Urothelium cell line (cell line): ENCODE measurements around the gene GRAMD2A.
A peak's percentile ranks its signal among the peaks of the same experiment; 100 is the strongest.

Experiments used
- DNase-seq: peaks from one replicate; pipeline ENCODE4 v3.0.0; 2011; ENCODE audit warnings: low spot score, mixed read lengths
- FAIRE-seq: peaks from 2 replicates; lab custom pipeline; 2011; peaks lifted over from hg19 to GRCh38; lab: Jason Lieb, UNC

The GRAMD2A gene

DNA sequence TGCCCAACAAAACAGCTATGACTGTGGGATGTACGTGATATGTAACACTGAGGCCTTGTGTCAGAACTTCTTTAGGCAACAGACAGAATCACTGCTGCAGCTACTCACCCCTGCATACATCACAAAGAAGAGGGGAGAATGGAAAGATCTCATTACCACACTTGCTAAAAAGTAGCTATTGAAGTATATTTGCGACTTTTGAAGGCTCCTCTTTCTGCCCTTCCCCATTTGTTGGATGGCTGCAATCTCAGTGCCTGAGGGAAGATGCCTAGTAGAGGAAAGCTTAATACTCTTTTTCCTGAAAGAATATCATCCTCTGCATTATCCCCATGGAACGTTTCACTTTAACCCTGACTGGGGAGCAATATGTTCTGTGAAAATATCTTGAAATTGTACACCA lies 57.5 kb downstream of the GRAMD2A start:
- no peak for DNase-seq
- no peak for FAIRE-seq

GRCh38 chr15:72139667-72140066 lies 57.9 kb downstream of the GRAMD2A start:
- FAIRE-seq = no peak
- no peak for DNase-seq

DNA sequence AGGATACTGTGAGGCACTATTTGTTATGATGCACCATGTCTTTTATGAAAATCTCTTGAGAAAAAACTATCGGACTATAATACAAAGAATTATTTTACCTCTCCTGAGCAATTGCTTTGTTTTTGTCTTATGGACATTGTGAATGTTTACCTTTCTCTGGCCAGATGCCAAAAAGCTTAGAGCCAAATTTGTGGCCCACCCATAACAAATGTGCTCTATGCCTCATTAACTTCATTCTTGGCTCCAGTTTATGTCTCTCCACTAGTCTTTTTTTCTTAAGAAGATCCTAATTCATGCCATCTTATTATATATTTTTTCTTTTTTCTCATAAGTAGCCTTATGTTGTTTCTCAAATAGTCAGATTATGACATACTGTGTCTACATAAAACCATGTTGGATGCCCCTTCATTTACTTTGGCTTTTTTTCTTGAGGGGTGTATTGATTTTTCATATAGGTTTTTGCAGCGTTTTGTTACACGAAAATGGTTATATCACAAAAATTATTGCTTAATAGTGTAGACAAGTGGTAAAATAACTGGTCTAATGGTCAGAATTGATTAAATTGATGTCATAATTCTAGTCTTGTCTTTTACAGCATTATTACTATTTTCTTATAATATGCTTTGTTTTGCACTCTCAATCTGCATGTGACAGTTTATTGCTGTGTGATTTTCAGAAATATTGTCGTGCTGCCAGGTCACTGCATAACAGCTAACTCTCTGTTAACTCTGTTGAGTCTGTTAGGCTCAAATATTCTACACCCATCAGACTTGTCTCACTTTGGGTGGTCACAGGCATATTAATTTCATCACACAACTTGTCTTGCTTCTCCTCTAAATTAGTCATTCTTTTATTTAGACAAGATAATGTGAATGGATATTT lies 61.2 kb downstream of the GRAMD2A start:
- FAIRE-seq (no peak), DNase-seq (no peak)

GRCh38 chr15:72135719-72136118 lies 61.9 kb downstream of the GRAMD2A start:
- FAIRE-seq (no peak), DNase-seq (no peak)

DNA sequence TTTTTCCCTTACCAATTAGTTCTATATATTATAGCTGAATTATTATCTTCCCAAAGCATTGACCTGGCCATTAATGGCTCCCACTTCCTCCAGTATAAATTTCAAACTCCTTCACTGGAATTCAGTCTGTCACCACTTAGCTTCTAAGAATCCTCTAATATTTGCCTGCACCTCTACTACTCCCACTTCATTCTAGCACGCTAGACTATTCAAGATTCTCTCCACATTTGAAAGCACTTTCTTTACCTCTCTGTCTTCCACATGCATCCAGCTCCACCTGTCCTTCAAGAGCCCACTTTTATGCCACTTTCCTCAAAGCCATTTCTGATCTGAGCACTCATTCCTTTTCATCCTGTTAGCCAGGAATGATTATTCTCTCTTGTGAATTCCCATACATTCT lies 64.4 kb downstream of the GRAMD2A start:
- DNase-seq = no peak
- no peak for FAIRE-seq

- FAIRE-seq (no peak), DNase-seq (no peak)
These were observed 65.7 kb downstream of the GRAMD2A start for GRCh38 chr15:72131922-72132321.

DNA sequence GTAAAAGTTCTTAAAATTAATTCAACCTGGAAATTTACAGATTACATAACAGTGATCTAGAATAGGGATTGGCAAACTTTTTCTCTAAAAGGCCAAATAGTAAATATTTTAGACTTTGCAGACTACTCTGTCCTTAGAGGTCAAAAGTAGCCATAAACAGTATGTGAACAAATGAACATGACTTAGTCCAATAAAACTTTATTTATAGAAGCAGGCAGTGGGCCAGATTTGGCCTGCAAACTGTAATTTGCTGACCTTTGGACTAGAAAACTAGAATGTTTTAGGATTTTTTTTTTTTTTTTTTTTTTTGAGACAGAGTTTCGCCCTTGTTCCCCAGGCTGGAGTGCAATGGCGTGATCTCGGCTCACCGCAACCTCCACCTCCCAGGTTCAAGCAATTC lies 67.3 kb downstream of the GRAMD2A start:
- FAIRE-seq = no peak

GRCh38 chr15:72128359-72128758 lies 69.2 kb downstream of the GRAMD2A start:
- no peak for DNase-seq
- no peak for FAIRE-seq

More for the DNA sequence above, 67.3 kb downstream of the GRAMD2A start:
- no peak for DNase-seq

GRCh38 chr15:72127724-72128322 lies 69.8 kb downstream of the GRAMD2A start:
- FAIRE-seq = no peak

DNA sequence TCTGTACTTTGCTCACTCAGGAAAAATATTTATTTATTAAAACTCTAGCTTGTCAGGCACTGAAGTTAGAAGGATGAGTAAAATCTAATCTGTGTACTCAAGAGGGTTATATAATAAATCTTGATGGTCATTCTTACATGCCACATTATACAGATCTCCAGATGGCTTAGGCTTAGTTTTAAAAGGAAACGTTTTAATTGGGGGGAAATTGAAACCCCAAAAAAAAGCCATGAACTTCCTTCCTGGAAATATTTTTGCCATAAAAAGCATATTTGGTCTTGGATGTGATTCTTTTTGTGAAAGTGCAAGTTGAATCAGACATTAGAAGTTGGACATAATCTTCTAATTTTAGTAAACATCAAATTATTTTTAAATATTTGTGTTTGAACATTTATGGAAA lies 73.4 kb downstream of the GRAMD2A start:
- no peak for DNase-seq
- FAIRE-seq = no peak

More at GRCh38 chr15:72127724-72128322, 69.8 kb downstream of the GRAMD2A start:
- no peak for DNase-seq

- peak; percentile 83 for FAIRE-seq
- peak; percentile 98 for DNase-seq
These were observed 79.3 kb downstream of the GRAMD2A start, which contains the start of the genes MYO9A and SENP8 for GRCh38 chr15:72118017-72118978. TSS of gene MYO9A (minus strand) at chr15:72118150. CDS start at chr15:72046563, 71,587 bp downstream. TSS of gene SENP8 (plus strand) at chr15:72118403. CDS start at chr15:72139624, 21,221 bp downstream.

GRCh38 chr15:72117486-72118016 lies 80.0 kb downstream of the GRAMD2A start:
- peak; percentile 84 for DNase-seq
- FAIRE-seq = peak; percentile 32

- DNase-seq (peak; percentile 27), FAIRE-seq (no peak)
These were observed 80.7 kb downstream of the GRAMD2A start for GRCh38 chr15:72116731-72117485.

- FAIRE-seq = no peak
- no peak for DNase-seq
These were observed 84.1 kb downstream of the GRAMD2A start for GRCh38 chr15:72113347-72114031.

GRCh38 chr15:72112805-72113204 lies 84.8 kb downstream of the GRAMD2A start:
- FAIRE-seq (no peak), DNase-seq (no peak)

GRCh38 chr15:72112116-72112515 lies 85.5 kb downstream of the GRAMD2A start:
- no peak for DNase-seq
- FAIRE-seq = no peak

- DNase-seq (no peak), FAIRE-seq (no peak)
These were observed 87.2 kb downstream of the GRAMD2A start for GRCh38 chr15:72110355-72110754.
